ENCODE measurements around the gene ARL8B. TPM values are rescaled to one million over a fixed set of nuclear protein-coding genes. Genes with fewer than 3 reads are reported as not detected.

The ARL8B gene
- total RNA-seq, 2 donors from 2014 or later, result 40.8 to 51.4 TPM

- Histone ChIP-seq H3K4me3 (no peak overlapping the region), H3K27ac (no peak overlapping the region), H3K27me3 (no peaks in the 10 kb centered on the region), H3K4me1 (no peaks in the 10 kb centered on the region), H3K9ac (ENCODE audit: low read depth in 2 of 2, low read length in 2 of 2) (no peak overlapping the region), H3K36me3 (no peaks in the 10 kb centered on the region), H3K9me3 (no peaks in the 10 kb centered on the region)
- DNase-seq, result no peak
- TF ChIP-seq CTCF (IDR thresholded peaks at IDR 0.05), result no peak
- intact Hi-C loops (cut with DNase I), result no loop called here
Measured at GRCh38 chr3:5093731-5094130, 28.4 kb upstream of the ARL8B start.

- no peak for DNase-seq
- Histone ChIP-seq H3K27me3 (no peaks in the 10 kb centered on the region), H3K9ac (ENCODE audit: low read depth in 2 of 2, low read length in 2 of 2) (no peak overlapping the region), H3K4me1 (no peaks in the 10 kb centered on the region), H3K4me3 (no peak overlapping the region), H3K27ac (no peak overlapping the region), H3K9me3 (no peaks in the 10 kb centered on the region), H3K36me3 (no peaks in the 10 kb centered on the region)
- TF ChIP-seq CTCF (IDR thresholded peaks at IDR 0.05), result no peak
- intact Hi-C loops (cut with DNase I), result no loop called here
Measured at GRCh38 chr3:5095886-5096285, 26.2 kb upstream of the ARL8B start.

GRCh38 chr3:5096336-5097008, 25.6 kb upstream of the ARL8B start:
- H3K4me3 ChIP-seq, result no peak overlapping the region
- no peak overlapping the region for H3K9ac ChIP-seq (ENCODE audit: low read depth in 2 of 2, low read length in 2 of 2)

GRCh38 chr3:5098346-5098745, 23.7 kb upstream of the ARL8B start:
- Histone ChIP-seq H3K27ac (no peak overlapping the region), H3K4me3 (no peak overlapping the region), H3K27me3 (no peaks in the 10 kb centered on the region), H3K36me3 (no peaks in the 10 kb centered on the region), H3K9ac (ENCODE audit: low read depth in 2 of 2, low read length in 2 of 2) (no peak overlapping the region), H3K4me1 (no peaks in the 10 kb centered on the region), H3K9me3 (no peaks in the 10 kb centered on the region)
- intact Hi-C loops (cut with DNase I), result no loop called here
- no peak for TF ChIP-seq CTCF (IDR thresholded peaks at IDR 0.05)
- no peak for DNase-seq

More at GRCh38 chr3:5096336-5097008, 25.6 kb upstream of the ARL8B start:
- H3K27ac ChIP-seq, result no peak overlapping the region
- no peaks in the 10 kb centered on the region for H3K9me3 ChIP-seq
- no peaks in the 10 kb centered on the region for H3K4me1 ChIP-seq
- TF ChIP-seq CTCF (IDR thresholded peaks at IDR 0.05), result no peak
- intact Hi-C loops (cut with DNase I), result no loop called here
- no peak for DNase-seq
- H3K27me3 ChIP-seq, result no peaks in the 10 kb centered on the region
- no peaks in the 10 kb centered on the region for H3K36me3 ChIP-seq

- Histone ChIP-seq H3K27me3 (no peaks in the 10 kb centered on the region), H3K4me3 (no peak overlapping the region), H3K36me3 (no peaks in the 10 kb centered on the region), H3K9me3 (no peaks in the 10 kb centered on the region), H3K9ac (ENCODE audit: low read depth in 2 of 2, low read length in 2 of 2) (no peak overlapping the region), H3K4me1 (no peaks in the 10 kb centered on the region), H3K27ac (no peak overlapping the region)
- intact Hi-C loops (cut with DNase I), result no loop called here
- no peak for TF ChIP-seq CTCF (IDR thresholded peaks at IDR 0.05)
- no peak for DNase-seq
Measured at GRCh38 chr3:5102532-5102931, 19.6 kb upstream of the ARL8B start.
